GM23338 (cell line): ENCODE measurements around the gene LTBP3. TPM values are rescaled to one million over a fixed set of nuclear protein-coding genes. Genes with fewer than 3 reads are reported as not detected.

Experiments used
- ATAC-seq: fragments of 200-7000 bp; cut with Tn5 transposase; 3 replicates; pipeline ENCODE4 v1.9.1; 2020
- DNase-seq: peaks from one replicate; pipeline ENCODE4 v3.0.0-alpha.2; 2015; ENCODE audit warnings: low spot score
- H2AFZ ChIP-seq: fragments of 200-600 bp; sonication (generic); 2 replicates; pipeline ENCODE4 v1.8.0; 2016; ENCODE audit warnings: antibody characterized with exemption, mild to moderate bottlenecking, moderate library complexity
- H3F3A ChIP-seq: fragments of 200-600 bp; sonication (generic); replicated peaks from 2 replicates; pipeline ENCODE4 v1.8.0; 2017; ENCODE audit warnings: antibody characterized with exemption, mixed run types, low read depth
- H3K27ac ChIP-seq: fragments of 200-600 bp; sonication (generic); 2 replicates; pipeline ENCODE4 v1.6.1; 2016; ENCODE audit warnings: low read depth
- H3K27me3 ChIP-seq: fragments of 200-600 bp; sonication (generic); 2 replicates; pipeline ENCODE4 v1.8.0; 2016; ENCODE audit warnings: mild to moderate bottlenecking, mixed run types, moderate library complexity; ENCODE audit not compliant: insufficient read depth
- H3K36me3 ChIP-seq: fragments of 200-600 bp; sonication (generic); 2 replicates; pipeline ENCODE4 v1.8.0; 2016; ENCODE audit warnings: mild to moderate bottlenecking; ENCODE audit not compliant: insufficient read depth
- H3K4me1 ChIP-seq: fragments of 200-600 bp; sonication (generic); 2 replicates; pipeline ENCODE4 v1.8.0; 2016; ENCODE audit warnings: mild to moderate bottlenecking, moderate library complexity; ENCODE audit not compliant: insufficient read depth
- H3K4me2 ChIP-seq: fragments of 200-600 bp; sonication (generic); 2 replicates; pipeline ENCODE4 v1.7.1; 2017; ENCODE audit warnings: mixed run types
- H3K4me3 ChIP-seq: fragments of 200-600 bp; sonication (generic); 2 replicates; pipeline ENCODE4 v1.6.1; 2016; ENCODE audit warnings: mixed run types
- H3K79me2 ChIP-seq: fragments of 200-600 bp; sonication (generic); replicated peaks from 2 replicates; pipeline ENCODE4 v1.8.0; 2017; ENCODE audit warnings: mild to moderate bottlenecking; ENCODE audit not compliant: insufficient read depth
- H3K9me2 ChIP-seq: fragments of 200-600 bp; sonication (generic); 2 replicates; pipeline ENCODE4 v1.8.0; 2017; ENCODE audit not compliant: insufficient read depth
- H4K20me1 ChIP-seq: fragments of 200-600 bp; sonication (generic); replicated peaks from 2 replicates; pipeline ENCODE4 v1.8.0; 2017; ENCODE audit warnings: mild to moderate bottlenecking; ENCODE audit not compliant: insufficient read depth
- H3K27ac Mint-ChIP-seq: 2 replicates; pipeline ENCODE4 v1.8.0; 2020; ENCODE audit warnings: inconsistent platforms, mild to moderate bottlenecking, moderate library complexity, mixed read lengths
- H3K27me3 Mint-ChIP-seq: 3 replicates; pipeline ENCODE4 v1.8.0; 2022; ENCODE audit warnings: low read depth, mild to moderate bottlenecking, moderate library complexity, mixed read lengths, inconsistent platforms; ENCODE audit not compliant: insufficient read depth, poor library complexity
- H3K36me3 Mint-ChIP-seq: 3 replicates; pipeline ENCODE4 v1.8.0; 2021; ENCODE audit warnings: low read depth, mild to moderate bottlenecking, inconsistent platforms, moderate library complexity, mixed read lengths
- H3K4me1 Mint-ChIP-seq: 3 replicates; pipeline ENCODE4 v1.8.0; 2020; ENCODE audit warnings: mild to moderate bottlenecking, inconsistent platforms, mixed read lengths
- H3K4me3 Mint-ChIP-seq: 3 replicates; pipeline ENCODE4 v1.8.0; 2021; ENCODE audit warnings: moderate library complexity, mild to moderate bottlenecking, inconsistent platforms, mixed read lengths
- H3K9me3 Mint-ChIP-seq: 3 replicates; pipeline ENCODE4 v1.8.0; 2020; ENCODE audit warnings: moderate library complexity, mild to moderate bottlenecking, inconsistent platforms, mixed read lengths
- CREB1 ChIP-seq: fragments of 250-450 bp; sonication (Bioruptor Pico); IDR thresholded peaks from 2 replicates; pipeline ENCODE4 v1.5.0; 2020; ENCODE audit warnings: low read depth, mild to moderate bottlenecking, moderate library complexity
- polyA plus RNA-seq: library from polyadenylated mRNA; unstranded; fragments of >200 nt; fragmentation: Nextera tagmentation; extraction: Ambion mirVana; gene quantifications from 2 replicates; pipeline ENCODE4 v1.2.1, GENCODE V29; 2016
- total RNA-seq: library from RNA; depleted of rRNA; stranded (reverse); fragments of >200 nt; shearing (Covaris generic); gene quantifications from 2 replicates; pipeline ENCODE4 v1.2.3, GENCODE V29; 2014
- TF ChIP-seq, protein P1 (sequence below), 2 experiments: fragments of 200-600 bp in 1 of 2; sonication (generic) in 1 of 2; conservative IDR thresholded peaks; 2 replicates each; pipeline versions ENCODE4 v1.5.1 to v1.6.1; 2016 to 2017; ENCODE audit warnings: antibody characterized with exemption in 2 of 2, low read depth in 2 of 2, mild to moderate bottlenecking in 2 of 2, moderate library complexity in 1 of 2
- TF ChIP-seq, protein P2 (sequence below): IDR thresholded peaks from one replicate; pipeline ENCODE4 v1.6.1; 2018; ENCODE audit warnings: antibody characterized with exemption; ENCODE audit not compliant: unreplicated experiment
- TF ChIP-seq, protein P3 (sequence below): IDR thresholded peaks from 2 replicates; pipeline ENCODE4 v1.6.1; 2016; ENCODE audit warnings: antibody characterized with exemption

Gene LTBP3
- total and polyA plus RNA-seq, 2 experiments from 2014 or later = 9.5 to 29.2 TPM

DNA sequence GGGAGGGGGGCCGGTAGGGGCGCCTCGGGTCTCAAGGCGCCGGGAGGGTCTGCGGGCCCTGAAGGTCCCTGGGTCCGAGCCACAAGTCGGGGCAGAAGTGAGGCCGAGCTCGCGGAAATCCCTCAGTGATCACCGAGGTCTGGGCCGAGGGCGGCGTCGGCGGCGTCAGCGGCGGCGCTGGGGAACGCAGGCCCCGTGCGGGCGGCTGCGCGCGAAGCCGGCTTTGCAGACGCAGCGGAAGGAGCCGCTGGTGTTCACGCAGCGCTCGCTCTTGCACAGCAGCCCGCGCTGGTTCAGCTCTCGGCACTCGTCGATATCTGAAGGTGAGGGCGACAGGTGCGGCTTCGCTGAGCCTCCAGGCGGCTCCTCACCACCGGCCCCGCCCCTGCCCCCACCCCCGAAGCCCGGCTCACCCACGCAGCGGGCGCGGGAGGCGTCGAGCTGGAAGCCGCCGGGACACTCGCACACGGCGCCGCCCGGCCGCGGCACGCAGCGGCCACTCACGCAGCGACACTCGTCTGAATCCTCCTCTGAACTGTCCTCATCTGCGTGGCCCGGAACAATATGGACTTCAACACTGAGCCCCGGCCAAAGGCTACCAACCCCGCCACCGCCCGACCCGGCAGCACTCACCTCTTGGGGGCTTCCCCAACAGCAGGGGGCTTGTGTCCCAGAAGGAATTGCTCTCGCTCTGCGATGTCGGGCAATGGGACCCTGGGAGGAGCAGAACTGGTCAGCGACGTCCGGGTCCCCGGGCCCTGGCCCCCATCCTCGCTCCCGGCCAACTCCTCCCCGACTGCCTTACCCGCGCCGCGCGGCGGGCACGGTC, 19.0 kb downstream of the LTBP3 start:
- H3F3A ChIP-seq = peaks cover 29% of the 10 kb centered on the region; the same call in 1 of the 2 replicates
- H3K4me3 Mint-ChIP-seq = peak overlapping the region; percentile 75
- peaks cover 31% of the 10 kb centered on the region for H3K27me3 ChIP-seq
- peak overlapping the region; percentile 73 for H3K4me3 ChIP-seq
- peak overlapping the region; percentile 87 for H3K4me2 ChIP-seq
- H3K4me1 ChIP-seq = peaks cover 5% of the 10 kb centered on the region; the same call in 1 of the 2 replicates
- no peaks in the 10 kb centered on the region for H3K79me2 ChIP-seq
- no peaks in the 10 kb centered on the region for H3K9me2 ChIP-seq
- ATAC-seq = peak; percentile 30
- DNase-seq = peak; percentile 78
- no peaks in the 10 kb centered on the region; the same call in 1 of the 2 replicates for H4K20me1 ChIP-seq
- no peaks in the 10 kb centered on the region for H3K36me3 ChIP-seq
- TF ChIP-seq, protein P1, sequence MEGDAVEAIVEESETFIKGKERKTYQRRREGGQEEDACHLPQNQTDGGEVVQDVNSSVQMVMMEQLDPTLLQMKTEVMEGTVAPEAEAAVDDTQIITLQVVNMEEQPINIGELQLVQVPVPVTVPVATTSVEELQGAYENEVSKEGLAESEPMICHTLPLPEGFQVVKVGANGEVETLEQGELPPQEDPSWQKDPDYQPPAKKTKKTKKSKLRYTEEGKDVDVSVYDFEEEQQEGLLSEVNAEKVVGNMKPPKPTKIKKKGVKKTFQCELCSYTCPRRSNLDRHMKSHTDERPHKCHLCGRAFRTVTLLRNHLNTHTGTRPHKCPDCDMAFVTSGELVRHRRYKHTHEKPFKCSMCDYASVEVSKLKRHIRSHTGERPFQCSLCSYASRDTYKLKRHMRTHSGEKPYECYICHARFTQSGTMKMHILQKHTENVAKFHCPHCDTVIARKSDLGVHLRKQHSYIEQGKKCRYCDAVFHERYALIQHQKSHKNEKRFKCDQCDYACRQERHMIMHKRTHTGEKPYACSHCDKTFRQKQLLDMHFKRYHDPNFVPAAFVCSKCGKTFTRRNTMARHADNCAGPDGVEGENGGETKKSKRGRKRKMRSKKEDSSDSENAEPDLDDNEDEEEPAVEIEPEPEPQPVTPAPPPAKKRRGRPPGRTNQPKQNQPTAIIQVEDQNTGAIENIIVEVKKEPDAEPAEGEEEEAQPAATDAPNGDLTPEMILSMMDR (conservative IDR thresholded peaks at IDR 0.05; ENCODE audit: low read depth in 2 of 2) = no peak
- TF ChIP-seq, protein P2, sequence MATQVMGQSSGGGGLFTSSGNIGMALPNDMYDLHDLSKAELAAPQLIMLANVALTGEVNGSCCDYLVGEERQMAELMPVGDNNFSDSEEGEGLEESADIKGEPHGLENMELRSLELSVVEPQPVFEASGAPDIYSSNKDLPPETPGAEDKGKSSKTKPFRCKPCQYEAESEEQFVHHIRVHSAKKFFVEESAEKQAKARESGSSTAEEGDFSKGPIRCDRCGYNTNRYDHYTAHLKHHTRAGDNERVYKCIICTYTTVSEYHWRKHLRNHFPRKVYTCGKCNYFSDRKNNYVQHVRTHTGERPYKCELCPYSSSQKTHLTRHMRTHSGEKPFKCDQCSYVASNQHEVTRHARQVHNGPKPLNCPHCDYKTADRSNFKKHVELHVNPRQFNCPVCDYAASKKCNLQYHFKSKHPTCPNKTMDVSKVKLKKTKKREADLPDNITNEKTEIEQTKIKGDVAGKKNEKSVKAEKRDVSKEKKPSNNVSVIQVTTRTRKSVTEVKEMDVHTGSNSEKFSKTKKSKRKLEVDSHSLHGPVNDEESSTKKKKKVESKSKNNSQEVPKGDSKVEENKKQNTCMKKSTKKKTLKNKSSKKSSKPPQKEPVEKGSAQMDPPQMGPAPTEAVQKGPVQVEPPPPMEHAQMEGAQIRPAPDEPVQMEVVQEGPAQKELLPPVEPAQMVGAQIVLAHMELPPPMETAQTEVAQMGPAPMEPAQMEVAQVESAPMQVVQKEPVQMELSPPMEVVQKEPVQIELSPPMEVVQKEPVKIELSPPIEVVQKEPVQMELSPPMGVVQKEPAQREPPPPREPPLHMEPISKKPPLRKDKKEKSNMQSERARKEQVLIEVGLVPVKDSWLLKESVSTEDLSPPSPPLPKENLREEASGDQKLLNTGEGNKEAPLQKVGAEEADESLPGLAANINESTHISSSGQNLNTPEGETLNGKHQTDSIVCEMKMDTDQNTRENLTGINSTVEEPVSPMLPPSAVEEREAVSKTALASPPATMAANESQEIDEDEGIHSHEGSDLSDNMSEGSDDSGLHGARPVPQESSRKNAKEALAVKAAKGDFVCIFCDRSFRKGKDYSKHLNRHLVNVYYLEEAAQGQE = no peak
- TF ChIP-seq, protein P3, sequence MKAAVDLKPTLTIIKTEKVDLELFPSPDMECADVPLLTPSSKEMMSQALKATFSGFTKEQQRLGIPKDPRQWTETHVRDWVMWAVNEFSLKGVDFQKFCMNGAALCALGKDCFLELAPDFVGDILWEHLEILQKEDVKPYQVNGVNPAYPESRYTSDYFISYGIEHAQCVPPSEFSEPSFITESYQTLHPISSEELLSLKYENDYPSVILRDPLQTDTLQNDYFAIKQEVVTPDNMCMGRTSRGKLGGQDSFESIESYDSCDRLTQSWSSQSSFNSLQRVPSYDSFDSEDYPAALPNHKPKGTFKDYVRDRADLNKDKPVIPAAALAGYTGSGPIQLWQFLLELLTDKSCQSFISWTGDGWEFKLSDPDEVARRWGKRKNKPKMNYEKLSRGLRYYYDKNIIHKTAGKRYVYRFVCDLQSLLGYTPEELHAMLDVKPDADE = no peak
- TF ChIP-seq CREB1 (CRISPR knock-in tag) = peak; percentile 40; the same call in 1 of the 2 replicates
- 0 out of 3 replicates have a peak, but pooled peaks cover 2% of the 10 kb centered on the region for H3K4me1 Mint-ChIP-seq
- 0 out of 2 replicates have a peak overlapping the region, but pooled peaks have one; percentile 56 for H2AFZ ChIP-seq
- no peak overlapping the region for H3K27ac ChIP-seq
- peaks cover 4% of the 10 kb centered on the region; the same call in 2 of the 3 replicates for H3K36me3 Mint-ChIP-seq
- H3K27ac Mint-ChIP-seq = no peak overlapping the region
- H3K9me3 Mint-ChIP-seq = no peaks in the 10 kb centered on the region
- peaks cover 21% of the 10 kb centered on the region for H3K27me3 Mint-ChIP-seq
